IPS DF 19.7 (cell line): ENCODE results near the gene TUT1.
"Not testable (repeated sequence)": the region's sequence is repeated elsewhere in the genome, so short reads cannot be mapped to it uniquely, and the experiment has no call there.

ENCODE experiments used
- DNase-seq: peaks from one replicate; pipeline ENCODE4 v3.0.0-alpha.2; 2013; ENCODE audit warnings: low read depth, low spot score

TUT1 gene

DNA sequence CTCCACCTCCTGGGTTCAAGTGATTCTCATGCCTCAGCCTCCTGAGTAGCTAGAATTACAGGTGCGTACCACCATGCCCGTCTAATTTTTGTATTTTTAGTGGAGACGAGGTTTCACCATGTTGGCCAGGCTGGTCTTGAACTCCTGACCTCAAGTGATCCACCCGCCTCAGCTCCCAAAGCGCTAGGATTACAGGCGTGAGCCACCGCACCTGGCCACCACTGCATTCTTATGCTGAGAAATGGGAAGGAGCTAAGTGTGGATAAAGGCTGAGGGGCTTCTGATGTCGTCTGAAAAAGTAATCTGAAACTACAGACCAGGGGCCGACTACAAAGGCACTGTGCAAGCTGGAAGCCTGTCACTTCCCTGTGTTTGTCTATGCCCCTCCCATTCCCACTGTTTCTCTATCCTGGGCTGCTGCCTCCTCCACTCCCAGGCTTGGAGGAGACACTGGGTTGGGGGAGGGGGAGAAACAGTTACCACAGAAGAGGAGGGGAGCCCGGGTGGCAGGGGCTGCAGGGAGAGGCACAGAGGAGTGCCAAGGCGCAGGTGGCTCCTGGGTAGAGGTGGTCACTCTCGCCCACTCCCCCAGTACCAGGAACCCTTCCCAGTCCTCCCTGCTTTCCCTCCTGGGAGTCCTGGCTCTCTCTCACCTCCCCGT is 13.3 kb upstream of the TUT1 start:
- no peak for DNase-seq

DNA sequence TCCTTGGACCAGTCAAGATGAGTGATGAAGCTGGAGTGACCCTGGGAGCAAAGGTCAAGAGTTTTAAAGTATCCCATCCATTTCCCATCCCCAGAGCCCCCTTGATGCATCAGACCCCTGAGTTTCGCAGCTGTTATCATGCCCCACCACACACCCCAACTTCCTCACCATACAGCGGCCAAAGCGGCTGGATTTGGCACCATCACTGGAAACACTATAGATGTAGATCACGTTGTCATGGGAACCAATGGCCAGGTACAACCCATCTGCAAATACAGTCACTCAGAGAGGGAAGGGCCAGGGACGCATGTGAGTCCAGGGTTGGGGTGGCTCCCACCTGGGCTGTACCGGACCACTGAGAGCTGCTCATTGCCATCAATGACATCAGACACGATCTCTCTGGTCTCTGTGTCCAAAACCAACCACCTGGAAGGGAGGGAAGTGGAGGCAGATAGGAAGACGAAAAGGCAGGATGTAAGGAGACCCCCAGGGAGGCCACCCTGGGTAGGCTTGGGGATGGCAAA is 12.5 kb upstream of the TUT1 start:
- DNase-seq, result no peak

DNA sequence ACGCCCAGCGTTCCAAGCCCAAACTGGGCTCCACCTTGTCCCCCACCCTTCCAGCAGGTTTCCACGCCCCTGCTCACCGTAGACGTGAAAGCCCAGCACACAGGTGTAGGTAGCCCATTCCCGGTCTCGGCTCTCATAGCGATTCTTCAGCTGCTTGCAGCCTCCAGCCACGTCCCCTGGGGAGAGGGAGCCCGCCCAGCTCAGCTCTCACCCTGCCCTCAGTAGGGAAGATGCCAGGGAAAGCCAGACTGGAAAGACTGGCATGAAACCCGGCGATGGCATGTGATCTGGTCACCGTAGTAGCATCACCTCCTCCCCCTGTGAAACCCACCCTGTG is 11.7 kb upstream of the TUT1 start:
- DNase-seq, result no peak

DNA sequence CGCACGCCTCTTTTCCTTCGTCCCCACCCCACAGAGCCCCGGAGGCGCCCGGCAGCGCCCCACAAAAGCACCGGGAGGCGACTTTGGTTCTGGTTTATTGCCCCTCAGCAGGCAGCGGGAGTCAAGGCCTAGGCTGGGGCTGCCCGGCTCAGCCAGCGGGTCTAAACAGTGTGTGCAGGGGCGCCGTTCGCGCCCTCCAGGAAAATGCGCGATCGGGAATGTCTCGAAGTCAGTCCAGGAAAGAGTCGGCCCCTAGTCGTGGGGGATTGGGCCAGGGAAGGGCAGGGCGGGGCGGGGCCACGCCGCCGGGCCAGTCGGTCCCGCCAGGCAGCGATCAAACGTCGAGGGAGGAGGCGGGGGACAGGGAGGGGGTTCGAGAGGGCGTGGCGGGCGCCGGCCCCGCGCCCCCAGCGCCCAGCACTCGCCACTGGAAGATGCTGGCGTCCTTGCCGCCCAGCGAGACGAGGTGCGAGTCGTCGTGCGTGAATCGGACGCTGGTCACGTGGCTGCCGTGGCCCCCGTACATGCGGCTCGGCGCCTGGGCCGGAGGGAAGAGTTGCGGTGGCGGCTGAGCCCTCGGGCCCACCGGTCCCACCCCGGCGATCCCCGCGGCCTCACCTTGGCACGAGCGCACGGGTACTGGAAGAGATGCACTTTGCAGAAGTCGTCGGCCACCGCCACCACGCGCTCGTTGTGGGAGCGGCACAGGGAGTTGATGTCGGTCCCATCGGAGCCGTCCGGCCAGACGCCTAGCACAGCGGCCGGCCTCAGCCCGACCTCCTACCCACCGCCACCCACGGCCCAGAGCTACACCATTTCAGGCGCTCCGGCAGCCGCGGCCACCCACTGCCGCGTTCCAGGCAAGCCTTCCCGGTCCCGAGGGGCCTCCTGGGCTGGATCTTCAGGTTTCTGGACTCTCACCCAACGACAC is 11.1 kb upstream of the TUT1 start:
- no peak for DNase-seq

DNA sequence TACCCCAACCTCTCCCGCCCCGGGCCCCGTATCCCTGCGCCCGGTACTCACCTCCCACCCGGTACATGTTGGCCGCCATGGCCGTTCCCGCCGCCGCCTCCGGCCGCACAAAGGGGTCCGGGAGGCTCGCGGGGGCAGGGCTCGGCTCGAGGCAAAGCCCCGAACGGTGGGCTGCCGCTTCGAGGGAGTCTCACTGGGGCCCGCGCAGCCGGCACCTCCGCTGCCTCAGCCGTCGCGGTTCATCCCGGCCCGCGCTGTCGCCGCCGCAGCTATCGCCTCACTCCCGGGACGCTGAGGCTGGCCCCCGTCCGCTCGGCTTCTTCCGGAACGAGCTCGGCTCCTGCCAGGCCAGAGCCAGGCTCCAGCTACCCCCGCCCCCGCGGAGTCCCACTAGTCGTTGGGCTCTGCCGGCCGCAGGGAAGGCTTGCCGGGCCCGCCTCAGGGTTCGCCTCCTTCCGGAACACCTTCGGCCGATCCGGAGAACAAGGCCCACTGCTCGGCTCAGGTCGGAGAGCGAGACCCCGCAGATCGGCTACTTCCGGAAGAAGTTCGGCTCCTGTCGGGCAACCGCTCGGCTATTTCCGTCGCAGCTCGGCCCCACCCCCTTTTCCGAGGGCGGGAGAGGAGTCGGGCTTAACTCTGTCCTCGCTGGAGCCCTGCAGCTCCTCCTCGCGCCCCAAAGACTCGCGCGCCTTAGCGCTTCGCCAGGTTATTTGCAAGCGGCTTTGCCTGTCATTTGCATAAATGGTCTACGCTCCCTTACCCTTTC is 10.2 kb upstream of the TUT1 start, which contains the start of gene MTA2:
Gene MTA2, minus strand, starts transcription at position 494 of the 769 bp plus-strand sequence. Its CDS starts 415 bp downstream, at position 79.
- no peak for DNase-seq

DNA sequence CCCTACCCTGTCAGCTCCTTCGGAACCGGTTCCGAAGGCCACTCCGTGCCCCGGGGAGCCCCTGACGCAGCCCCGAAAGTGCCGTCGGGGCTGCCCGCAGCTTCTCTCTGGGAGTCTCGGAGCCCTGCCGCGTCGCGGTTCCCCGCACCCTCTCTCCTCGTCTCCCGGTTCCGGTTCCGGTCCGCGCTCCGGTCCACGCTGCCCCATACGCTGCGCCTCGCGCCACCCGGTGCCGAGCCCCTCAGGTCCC is 9.7 kb upstream of the TUT1 start:
- DNase-seq, result no peak

DNA sequence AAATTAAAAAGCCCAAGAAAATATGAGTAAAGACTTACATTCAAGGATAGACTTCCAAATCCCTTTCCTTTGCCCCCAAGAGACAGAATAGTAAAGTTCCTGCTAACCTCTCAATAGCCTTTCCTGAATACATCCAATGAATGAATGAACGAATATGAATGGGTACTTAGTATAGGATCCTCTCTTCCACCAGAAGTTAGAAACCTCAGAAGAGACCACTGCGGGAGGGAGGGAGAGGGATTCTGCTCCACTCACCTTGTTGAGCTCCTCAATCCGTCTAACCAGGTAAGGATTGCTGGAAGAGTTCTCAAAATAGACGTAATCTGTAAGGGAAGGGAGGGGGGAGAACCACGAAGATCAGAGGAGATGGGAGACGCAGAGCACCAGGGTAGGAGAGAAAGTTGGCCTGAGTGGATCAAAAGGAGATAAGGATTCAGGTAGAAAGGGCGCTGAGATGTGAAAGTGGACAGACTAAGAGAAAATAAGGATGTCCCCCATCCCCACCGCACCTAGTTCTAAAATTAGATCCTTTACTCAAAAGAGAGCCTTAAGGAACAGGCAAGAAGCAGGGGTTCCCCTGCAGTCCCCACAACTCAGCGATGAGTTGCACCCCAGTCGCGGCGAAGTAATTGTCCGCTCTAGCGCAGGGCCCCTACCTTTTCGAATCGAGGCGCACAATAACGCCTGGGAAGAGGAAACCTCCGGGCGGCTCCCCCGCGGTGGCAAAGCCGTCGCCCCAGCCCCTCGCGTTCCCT is 9.2 kb upstream of the TUT1 start:
- no peak for DNase-seq

DNA sequence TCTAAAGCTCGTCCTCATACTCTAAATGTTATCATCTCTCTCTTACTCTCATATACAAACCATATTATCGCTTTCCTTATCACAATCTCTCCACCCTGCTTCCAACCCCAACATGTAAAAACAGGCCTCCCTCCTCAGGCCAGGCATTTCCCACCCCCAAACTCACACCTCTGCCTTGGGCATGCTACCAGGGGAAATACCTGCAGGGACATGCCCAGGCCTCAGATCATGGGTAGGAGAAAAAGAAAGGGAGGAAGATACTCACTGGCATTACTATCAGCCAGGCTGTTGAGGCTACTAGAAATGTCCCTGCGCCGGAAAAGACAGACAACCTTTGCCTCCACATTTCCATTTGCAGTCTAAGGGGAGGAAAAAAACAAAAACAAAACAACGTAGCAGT is 8.6 kb upstream of the TUT1 start:
- DNase-seq, result no peak

DNA sequence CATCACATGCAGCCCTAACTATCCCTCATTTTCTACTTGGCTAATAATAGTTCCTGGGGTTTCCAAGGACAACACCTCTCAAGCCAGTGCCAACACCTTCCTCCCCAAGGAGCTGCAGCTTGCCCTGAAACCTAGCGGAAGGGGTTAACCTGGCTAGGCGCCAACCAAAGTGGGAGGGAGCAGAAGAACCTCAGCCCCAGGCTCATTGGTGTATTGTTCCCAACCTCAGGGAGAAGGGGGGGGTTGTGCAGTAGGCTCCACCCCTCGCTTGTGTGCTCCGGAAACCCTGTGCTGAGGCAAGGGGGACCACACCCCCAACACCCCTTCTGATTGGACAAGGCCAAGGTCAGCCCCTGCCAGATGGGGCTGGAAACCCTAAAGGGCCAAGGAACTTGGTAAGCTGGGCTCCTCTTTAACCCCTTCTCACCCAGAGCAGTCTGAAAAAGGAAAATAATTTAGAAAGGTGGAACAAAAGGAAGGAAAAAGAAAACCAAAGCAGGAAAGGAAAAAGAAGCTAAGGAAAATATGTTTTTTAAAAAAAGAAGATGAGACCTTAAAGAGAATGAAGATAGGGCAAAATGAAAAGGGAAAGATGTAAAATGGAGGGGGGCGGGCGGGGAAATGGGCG is 7.9 kb upstream of the TUT1 start:
- peak; percentile 97 for DNase-seq

DNA sequence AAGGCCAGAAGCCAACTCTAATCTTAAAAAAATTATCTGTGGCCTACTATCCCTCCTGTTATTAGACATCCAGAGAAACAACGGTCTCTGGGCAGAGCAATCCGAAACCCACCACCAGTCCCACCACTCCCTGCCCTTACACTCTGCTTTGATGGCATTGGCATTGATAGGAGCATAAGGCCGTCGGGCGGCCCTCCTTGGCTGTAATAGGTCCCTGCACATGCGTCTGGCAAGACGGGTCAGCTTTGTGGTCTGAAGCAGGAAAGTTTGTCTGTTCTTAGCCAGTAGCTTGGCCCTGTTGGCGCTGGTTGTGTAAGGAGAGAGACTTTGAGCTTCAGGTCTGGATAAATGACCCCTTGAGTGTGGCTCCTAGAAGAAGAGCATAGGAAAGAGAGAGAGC is 3.8 kb upstream of the TUT1 start:
- no peak for DNase-seq

DNA sequence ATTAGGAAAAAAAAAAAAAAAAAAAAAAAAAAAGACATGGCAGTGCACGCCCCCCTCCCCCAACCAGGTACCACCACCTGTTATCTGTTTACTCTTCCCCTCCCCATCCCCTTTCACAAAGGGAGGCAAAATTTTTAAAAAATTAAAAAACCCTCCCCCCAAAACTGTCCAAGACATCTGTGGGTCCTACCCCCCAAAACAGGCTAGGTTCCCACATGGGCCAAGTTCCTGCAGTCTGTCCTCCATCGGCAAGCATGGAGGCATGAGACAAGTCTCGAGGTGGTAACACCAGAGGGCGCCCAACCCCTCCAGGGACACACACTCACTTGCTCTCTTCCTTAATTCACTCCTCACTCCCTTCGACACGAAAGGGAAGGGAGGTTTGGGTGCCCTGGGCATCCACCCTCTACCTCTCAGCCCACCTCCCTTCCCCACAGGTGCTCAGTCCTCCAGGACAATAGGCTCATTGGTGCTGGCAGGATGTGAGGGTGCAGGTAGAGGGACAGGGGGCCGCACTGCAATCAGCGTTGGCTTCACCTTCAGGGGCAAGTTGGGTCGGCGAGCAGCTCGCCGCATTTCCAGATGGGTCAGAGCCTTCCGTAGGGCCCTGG is 2.2 kb upstream of the TUT1 start:
- no peak for DNase-seq

DNA sequence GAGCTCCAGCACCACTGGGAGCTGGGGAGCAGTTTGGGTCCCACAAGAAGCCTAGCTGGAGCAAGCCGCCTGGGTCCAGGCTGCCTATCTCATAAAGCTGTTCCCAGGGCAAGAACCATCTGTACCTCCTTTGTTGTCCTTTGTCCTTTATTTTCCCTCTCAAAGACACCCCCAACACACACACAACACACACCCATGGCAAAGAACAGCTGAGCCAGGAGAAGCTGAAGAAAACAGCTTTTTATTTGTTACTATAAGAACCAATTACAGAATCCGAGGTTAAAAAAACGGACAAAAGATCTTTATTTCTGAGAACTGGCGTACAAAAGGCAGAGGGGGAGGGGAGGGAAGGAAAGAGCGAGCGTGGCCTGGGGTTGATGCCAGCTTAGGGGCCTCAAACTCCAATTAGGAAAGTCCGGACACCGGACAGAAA is 1.7 kb upstream of the TUT1 start:
- DNase-seq, result no peak

DNA sequence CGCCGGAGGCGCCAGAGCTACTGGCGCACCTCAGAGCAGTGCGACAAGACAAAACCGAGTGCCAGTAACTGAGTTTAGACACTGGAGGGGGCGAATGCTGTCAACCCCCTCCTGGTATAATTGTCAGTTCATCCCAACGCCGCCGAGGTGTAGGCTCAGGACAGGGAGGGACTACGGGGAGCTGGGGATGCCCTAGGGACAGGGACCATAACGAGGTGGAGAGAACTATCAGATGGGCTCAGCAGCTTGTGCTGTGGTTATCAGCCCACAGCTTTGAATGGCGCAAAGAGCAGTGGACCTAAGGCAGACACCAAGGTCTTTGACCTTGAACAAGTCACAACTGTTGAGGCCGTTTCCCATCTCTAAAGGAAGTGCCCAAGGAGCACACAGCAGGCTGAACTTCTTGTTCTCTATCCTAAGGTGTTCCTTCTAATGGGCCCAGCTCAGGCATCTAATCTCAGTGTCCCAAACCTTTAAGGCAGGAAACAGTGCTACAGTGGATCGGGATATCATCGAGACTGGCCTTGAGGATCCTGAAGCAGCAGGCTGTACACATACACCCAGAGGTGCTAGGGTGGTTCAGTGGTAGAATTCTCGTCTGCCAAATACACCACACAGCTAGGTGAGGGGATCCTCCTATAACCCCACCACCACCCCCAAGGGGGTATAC is 958 bp upstream of the TUT1 start:
- DNase-seq, result no peak

DNA sequence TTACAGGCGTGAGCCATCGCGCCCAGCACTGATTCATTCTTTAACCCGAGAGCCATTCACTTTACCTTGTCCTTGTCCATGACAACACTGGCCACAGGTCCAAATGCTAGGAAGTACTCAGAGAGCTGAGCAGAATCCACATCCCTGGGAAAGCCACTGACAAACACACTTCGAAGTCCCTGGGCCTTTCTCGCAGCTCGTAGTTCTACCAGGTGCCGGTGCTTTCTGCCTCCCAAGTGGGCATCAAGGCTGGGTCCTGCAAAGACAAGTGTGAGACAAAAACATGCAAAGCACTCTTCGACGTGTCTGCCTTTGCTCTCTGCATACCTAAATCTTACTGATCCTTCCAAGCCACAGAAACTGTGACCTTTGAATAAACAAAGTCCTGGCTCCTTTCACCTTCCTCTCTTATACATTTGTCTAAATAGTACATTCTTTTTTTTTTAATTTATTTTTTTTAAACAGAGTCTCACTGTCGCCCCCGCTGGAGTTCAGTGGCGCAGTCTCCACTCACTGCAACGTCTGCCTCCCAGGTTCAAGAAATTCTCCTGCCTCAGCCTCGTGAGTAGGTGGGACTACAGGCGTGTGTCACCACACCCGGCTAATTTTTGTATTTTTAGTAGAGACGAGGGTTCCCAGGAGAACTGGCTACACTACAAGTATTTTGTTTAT is 2.2 kb downstream of the TUT1 start:
- DNase-seq, result no peak

DNA sequence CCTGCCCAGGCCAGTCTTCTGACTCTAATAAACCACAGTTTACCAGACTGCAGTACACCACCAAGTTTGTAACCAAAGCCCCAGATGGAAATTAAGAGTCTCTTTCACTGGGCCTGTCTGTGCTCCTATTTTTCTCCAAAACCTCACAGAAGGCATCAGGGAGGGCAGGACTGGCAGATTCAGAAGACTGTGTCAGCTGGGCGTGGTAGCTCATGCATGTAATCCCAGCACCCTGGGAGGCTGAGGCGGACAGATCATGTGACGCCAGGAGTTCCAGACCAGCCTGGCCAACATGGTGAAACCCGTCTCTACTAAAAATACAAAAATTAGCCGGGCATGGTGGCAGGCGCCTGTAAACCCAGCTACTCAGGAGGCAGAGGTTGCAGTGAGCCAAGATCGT is 6.0 kb downstream of the TUT1 start:
- not testable (repeated sequence) for DNase-seq

DNA sequence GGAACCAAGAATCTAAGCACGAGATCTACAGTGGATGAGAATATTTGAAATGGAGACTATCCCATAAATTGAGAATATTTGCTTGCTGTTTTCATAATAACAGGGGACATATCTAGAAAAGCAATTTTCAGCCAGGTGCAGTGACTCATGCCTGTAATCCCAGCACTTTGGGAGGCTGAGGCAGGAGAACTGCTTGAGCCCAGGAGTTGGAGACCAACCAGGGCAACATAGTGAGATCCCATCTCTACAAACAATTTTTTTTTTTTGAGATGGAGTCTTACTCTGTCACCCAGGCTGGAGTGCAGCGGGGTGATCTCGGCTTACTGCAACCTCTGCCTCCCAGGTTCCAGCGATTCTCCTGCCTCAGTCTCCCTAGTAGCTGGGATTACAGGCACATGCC is 9.6 kb downstream of the TUT1 start:
- DNase-seq, result not testable (repeated sequence)

DNA sequence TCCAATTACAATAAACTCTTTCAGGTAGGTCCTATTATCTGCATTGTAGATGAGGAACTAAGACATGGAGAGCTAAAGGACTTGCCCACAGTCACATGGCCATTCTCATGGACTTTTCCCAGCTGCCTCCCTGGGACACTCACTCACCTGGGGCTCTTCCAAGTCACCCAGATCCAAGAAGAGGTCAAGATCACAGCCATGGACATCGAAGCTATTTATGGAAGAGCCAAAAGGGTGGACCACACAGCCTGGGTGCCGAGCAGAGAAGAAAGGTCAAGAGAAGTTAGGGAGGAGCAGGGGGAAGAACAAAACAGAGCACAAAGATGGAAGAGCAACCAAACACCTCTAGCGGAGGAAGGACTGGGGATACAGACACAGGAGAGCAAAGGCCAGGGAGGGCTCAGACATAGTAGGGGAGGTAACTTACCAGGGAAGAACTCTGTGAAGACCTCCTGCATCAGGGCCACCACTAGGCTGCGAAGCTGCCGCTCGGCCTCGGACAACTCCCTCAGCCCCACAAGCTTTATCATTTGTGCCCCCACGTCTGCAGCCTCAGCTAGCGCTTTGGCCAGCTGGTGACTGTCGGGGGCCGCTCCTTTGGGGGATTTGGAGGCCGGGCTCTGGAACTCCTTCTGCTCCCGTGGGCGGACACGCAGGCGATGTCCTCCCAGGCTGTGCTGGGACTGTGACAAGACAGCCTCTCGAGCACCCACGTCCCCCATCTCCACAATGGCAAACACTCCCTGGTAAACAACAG is 10.2 kb downstream of the TUT1 start:
- DNase-seq, result no peak

DNA sequence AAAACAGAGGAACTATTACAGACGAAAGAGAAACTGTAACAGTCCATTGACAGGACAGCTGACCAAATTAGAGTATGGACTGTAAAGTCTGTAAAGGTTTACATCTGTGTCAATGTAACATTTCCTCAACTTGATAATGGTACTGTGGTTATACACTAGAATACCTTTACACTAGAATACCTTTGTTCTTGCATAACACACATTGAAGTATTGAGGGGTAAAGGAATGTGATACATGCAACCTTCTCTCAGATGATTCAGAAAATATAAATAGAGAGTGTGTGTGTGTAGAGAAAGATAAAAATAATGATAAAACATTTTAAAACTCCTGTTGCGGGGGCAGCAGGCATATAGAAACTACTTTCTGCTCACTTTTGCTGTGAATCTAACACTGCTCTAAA is 12.1 kb downstream of the TUT1 start:
- DNase-seq, result no peak

DNA sequence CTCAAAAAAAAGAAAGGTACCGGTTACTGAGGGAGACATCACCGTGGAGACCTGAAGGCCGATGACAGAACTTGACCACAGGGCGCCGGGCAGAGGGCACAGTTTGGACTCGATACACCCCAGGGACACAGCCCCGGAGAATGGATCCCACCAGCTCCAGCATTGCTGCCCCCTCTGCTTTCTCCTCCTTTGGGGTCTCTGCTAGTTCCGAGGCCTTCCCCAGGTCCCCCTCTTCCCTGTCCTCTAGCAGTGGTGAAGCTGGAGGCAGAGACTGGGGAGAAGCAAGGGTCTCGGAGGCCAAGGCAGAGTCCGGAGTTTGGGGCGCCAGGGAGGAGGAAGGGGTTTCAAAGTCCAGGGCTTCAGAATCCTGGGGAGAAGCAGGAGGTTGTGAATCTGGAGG is 12.8 kb downstream of the TUT1 start:
- DNase-seq, result no peak
